HEK293 (cell line): ENCODE data around the gene PARD3.

Experiments
- HOXD13 ChIP-seq: sonication (generic); formaldehyde crosslinking; IDR thresholded peaks from 2 replicates; pipeline ENCODE4 v1.8.0; 2022; ENCODE audit warnings: missing genetic modification reagents, borderline replicate concordance
- KLF8 ChIP-seq: fragments of 450-650 bp; formaldehyde crosslinking; IDR thresholded peaks from 2 replicates; pipeline ENCODE4 v1.5.1; 2016; ENCODE audit warnings: missing biosample characterization, missing genetic modification characterization
- KLF9 ChIP-seq: fragments of 450-650 bp; formaldehyde crosslinking; IDR thresholded peaks from 2 replicates; pipeline ENCODE4 v1.5.1; 2016; ENCODE audit warnings: missing biosample characterization, missing genetic modification characterization, low read depth
- SP2 ChIP-seq: fragments of 450-650 bp; formaldehyde crosslinking; IDR thresholded peaks from 2 replicates; pipeline ENCODE4 v1.5.1; 2016; ENCODE audit warnings: missing biosample characterization, missing genetic modification characterization
- TCF7L2 ChIP-seq: IDR thresholded peaks from 2 replicates; pipeline ENCODE4 v1.6.1; 2011; ENCODE audit warnings: low read depth, mild to moderate bottlenecking, inconsistent platforms, low read length, moderate library complexity, borderline replicate concordance
- TRIM28 ChIP-seq: IDR thresholded peaks from 2 replicates; pipeline ENCODE4 v1.6.1; 2011; ENCODE audit warnings: low read length, control low read depth, borderline replicate concordance
- ZBTB8A ChIP-seq: fragments of 450-650 bp; formaldehyde crosslinking; IDR thresholded peaks from 2 replicates; pipeline ENCODE4 v1.5.1; 2016; ENCODE audit warnings: missing biosample characterization, missing genetic modification characterization
- ZIC2 ChIP-seq: fragments of 450-650 bp; formaldehyde crosslinking; IDR thresholded peaks from 2 replicates; pipeline ENCODE4 v1.5.1; 2016; ENCODE audit warnings: missing biosample characterization, missing genetic modification characterization
- ZNF114 ChIP-seq: fragments of 450-650 bp; formaldehyde crosslinking; IDR thresholded peaks from 2 replicates; pipeline ENCODE4 v1.5.0; 2017; ENCODE audit warnings: missing biosample characterization, missing genetic modification characterization
- ZNF155 ChIP-seq: fragments of 450-650 bp; formaldehyde crosslinking; IDR thresholded peaks from 2 replicates; pipeline ENCODE4 v1.5.1; 2016; ENCODE audit warnings: missing biosample characterization, missing genetic modification characterization
- ZNF16 ChIP-seq: fragments of 450-650 bp; formaldehyde crosslinking; IDR thresholded peaks from 2 replicates; pipeline ENCODE4 v1.5.1; 2016; ENCODE audit warnings: low read depth, missing biosample characterization, missing genetic modification characterization
- ZNF214 ChIP-seq: fragments of 450-650 bp; formaldehyde crosslinking; IDR thresholded peaks from 2 replicates; pipeline ENCODE4 v1.5.1; 2017; ENCODE audit warnings: missing biosample characterization, mild to moderate bottlenecking, missing genetic modification characterization, borderline replicate concordance
- ZNF354C ChIP-seq: fragments of 450-650 bp; formaldehyde crosslinking; IDR thresholded peaks from 2 replicates; pipeline ENCODE4 v1.5.1; 2016; ENCODE audit warnings: missing biosample characterization, missing genetic modification characterization, low read depth, borderline replicate concordance
- ZNF423 ChIP-seq: fragments of 450-650 bp; formaldehyde crosslinking; IDR thresholded peaks from 2 replicates; pipeline ENCODE4 v1.5.1; 2016; ENCODE audit warnings: missing biosample characterization, missing genetic modification characterization
- ZNF433 ChIP-seq: fragments of 450-650 bp; formaldehyde crosslinking; IDR thresholded peaks from 2 replicates; pipeline ENCODE4 v1.5.1; 2016; ENCODE audit warnings: missing biosample characterization, missing genetic modification characterization, low read depth
- ZNF529 ChIP-seq: fragments of 450-650 bp; formaldehyde crosslinking; IDR thresholded peaks from 2 replicates; pipeline ENCODE4 v1.5.1; 2017; ENCODE audit warnings: missing genetic modification characterization, missing biosample characterization; ENCODE audit not compliant: insufficient replicate concordance
- ZNF548 ChIP-seq: fragments of 450-650 bp; formaldehyde crosslinking; IDR thresholded peaks from 2 replicates; pipeline ENCODE4 v1.5.1; 2016; ENCODE audit warnings: missing biosample characterization, missing genetic modification characterization
- ZNF585B ChIP-seq: fragments of 450-650 bp; formaldehyde crosslinking; IDR thresholded peaks from 2 replicates; pipeline ENCODE4 v1.5.1; 2016; ENCODE audit warnings: missing biosample characterization, missing genetic modification characterization
- ZNF600 ChIP-seq: fragments of 450-650 bp; formaldehyde crosslinking; IDR thresholded peaks from 2 replicates; pipeline ENCODE4 v1.5.1; 2016; ENCODE audit warnings: missing biosample characterization, missing genetic modification characterization
- ZNF837 ChIP-seq: fragments of 450-650 bp; formaldehyde crosslinking; IDR thresholded peaks from 2 replicates; pipeline ENCODE4 v1.5.1; 2016; ENCODE audit warnings: missing biosample characterization, missing genetic modification characterization
- TF ChIP-seq, protein P1 (sequence below): fragments of 450-650 bp; formaldehyde crosslinking; IDR thresholded peaks from 2 replicates; pipeline ENCODE4 v1.5.1; 2016; ENCODE audit warnings: missing biosample characterization, missing genetic modification characterization, low read depth
- TF ChIP-seq, protein P2 (sequence below): fragments of 450-650 bp; formaldehyde crosslinking; IDR thresholded peaks from 2 replicates; pipeline ENCODE4 v1.5.1; 2016; ENCODE audit warnings: missing biosample characterization, missing genetic modification characterization
- TF ChIP-seq, protein P3 (sequence below): fragments of 450-650 bp; formaldehyde crosslinking; IDR thresholded peaks from 2 replicates; pipeline ENCODE4 v1.5.1; 2016; ENCODE audit warnings: missing biosample characterization, missing genetic modification characterization
- TF ChIP-seq, protein P4 (sequence below): fragments of 450-650 bp; formaldehyde crosslinking; IDR thresholded peaks from 2 replicates; pipeline ENCODE4 v1.5.1; 2017; ENCODE audit warnings: missing biosample characterization, missing genetic modification characterization
- TF ChIP-seq, protein P5 (sequence below): fragments of 450-650 bp; formaldehyde crosslinking; IDR thresholded peaks from 2 replicates; pipeline ENCODE4 v1.5.1; 2016; ENCODE audit warnings: missing biosample characterization, missing genetic modification characterization

Gene PARD3

DNA sequence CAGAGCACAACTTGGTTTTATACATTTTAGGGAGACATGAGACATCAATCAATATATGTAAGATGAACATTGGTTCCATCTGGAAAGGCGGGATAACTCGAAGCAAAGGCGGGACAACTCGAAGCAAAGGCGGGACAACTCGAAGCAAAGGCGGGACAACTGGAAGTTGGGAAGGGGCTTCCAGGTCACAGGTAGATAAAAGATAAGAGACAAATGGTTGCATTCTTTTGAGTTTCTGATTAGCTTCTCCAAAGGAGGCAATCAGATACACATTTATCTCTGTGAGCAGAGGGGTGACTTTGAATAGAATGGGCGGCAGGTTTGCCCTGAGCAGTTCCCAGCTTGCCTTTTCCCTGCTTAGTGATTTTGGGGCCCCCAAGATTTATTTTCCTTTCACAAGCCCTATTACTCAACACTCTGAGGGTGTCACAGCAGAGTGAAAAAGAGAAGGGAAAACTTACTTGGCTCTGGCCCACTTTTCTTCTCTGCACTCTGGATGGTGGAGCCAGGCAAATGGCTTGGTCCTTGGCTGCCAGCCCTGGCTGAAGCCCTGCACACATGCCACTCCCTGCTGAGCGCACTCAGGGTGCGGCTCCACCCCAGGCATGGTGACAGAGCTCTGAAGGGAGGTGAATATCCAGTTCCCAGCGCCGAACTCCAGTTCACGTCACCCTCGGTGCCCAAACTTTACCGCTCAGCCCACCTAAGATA, 46.7 kb downstream of the PARD3 start (continued):
- TF ChIP-seq ZBTB8A (tag by site-specific recombination): peak; percentile 71; the same call in 1 of the 2 replicates
- TF ChIP-seq ZNF354C: no peak
- no peak for TF ChIP-seq HOXD13 (CRISPR knock-in tag)
- TF ChIP-seq ZNF600 (tag by site-specific recombination): peak; percentile 78
- TF ChIP-seq ZNF585B (tag by site-specific recombination): no peak
- TF ChIP-seq ZNF214 (tag by site-specific recombination): no peak
- no peak for TF ChIP-seq ZNF548 (tag by site-specific recombination)
- TF ChIP-seq ZNF423 (tag by site-specific recombination): peak; percentile 92
- no peak for TF ChIP-seq TCF7L2
- no peak for TF ChIP-seq ZNF529
- TF ChIP-seq, protein P1, sequence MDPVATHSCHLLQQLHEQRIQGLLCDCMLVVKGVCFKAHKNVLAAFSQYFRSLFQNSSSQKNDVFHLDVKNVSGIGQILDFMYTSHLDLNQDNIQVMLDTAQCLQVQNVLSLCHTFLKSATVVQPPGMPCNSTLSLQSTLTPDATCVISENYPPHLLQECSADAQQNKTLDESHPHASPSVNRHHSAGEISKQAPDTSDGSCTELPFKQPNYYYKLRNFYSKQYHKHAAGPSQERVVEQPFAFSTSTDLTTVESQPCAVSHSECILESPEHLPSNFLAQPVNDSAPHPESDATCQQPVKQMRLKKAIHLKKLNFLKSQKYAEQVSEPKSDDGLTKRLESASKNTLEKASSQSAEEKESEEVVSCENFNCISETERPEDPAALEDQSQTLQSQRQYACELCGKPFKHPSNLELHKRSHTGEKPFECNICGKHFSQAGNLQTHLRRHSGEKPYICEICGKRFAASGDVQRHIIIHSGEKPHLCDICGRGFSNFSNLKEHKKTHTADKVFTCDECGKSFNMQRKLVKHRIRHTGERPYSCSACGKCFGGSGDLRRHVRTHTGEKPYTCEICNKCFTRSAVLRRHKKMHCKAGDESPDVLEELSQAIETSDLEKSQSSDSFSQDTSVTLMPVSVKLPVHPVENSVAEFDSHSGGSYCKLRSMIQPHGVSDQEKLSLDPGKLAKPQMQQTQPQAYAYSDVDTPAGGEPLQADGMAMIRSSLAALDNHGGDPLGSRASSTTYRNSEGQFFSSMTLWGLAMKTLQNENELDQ (tag by site-specific recombination): no peak
- peak; percentile 71 for TF ChIP-seq ZIC2 (tag by site-specific recombination)
- TF ChIP-seq KLF8 (tag by site-specific recombination): no peak
- TF ChIP-seq, protein P2, sequence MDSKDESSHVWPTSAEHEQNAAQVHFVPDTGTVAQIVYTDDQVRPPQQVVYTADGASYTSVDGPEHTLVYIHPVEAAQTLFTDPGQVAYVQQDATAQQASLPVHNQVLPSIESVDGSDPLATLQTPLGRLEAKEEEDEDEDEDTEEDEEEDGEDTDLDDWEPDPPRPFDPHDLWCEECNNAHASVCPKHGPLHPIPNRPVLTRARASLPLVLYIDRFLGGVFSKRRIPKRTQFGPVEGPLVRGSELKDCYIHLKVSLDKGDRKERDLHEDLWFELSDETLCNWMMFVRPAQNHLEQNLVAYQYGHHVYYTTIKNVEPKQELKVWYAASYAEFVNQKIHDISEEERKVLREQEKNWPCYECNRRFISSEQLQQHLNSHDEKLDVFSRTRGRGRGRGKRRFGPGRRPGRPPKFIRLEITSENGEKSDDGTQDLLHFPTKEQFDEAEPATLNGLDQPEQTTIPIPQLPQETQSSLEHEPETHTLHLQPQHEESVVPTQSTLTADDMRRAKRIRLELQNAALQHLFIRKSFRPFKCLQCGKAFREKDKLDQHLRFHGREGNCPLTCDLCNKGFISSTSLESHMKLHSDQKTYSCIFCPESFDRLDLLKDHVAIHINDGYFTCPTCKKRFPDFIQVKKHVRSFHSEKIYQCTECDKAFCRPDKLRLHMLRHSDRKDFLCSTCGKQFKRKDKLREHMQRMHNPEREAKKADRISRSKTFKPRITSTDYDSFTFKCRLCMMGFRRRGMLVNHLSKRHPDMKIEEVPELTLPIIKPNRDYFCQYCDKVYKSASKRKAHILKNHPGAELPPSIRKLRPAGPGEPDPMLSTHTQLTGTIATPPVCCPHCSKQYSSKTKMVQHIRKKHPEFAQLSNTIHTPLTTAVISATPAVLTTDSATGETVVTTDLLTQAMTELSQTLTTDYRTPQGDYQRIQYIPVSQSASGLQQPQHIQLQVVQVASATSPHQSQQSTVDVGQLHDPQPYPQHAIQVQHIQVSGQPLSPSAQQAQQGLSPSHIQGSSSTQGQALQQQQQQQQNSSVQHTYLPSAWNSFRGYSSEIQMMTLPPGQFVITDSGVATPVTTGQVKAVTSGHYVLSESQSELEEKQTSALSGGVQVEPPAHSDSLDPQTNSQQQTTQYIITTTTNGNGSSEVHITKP (tag by site-specific recombination): peak; percentile 86
- TF ChIP-seq ZNF114: no peak
- TF ChIP-seq ZNF837 (tag by site-specific recombination): no peak
- no peak for TF ChIP-seq KLF9 (tag by site-specific recombination)
- TF ChIP-seq, protein P3, sequence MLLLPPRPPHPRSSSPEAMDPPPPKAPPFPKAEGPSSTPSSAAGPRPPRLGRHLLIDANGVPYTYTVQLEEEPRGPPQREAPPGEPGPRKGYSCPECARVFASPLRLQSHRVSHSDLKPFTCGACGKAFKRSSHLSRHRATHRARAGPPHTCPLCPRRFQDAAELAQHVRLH (tag by site-specific recombination): no peak
- TF ChIP-seq, protein P4, sequence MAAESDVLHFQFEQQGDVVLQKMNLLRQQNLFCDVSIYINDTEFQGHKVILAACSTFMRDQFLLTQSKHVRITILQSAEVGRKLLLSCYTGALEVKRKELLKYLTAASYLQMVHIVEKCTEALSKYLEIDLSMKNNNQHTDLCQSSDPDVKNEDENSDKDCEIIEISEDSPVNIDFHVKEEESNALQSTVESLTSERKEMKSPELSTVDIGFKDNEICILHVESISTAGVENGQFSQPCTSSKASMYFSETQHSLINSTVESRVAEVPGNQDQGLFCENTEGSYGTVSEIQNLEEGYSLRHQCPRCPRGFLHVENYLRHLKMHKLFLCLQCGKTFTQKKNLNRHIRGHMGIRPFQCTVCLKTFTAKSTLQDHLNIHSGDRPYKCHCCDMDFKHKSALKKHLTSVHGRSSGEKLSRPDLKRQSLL (tag by site-specific recombination): peak; percentile 89; the same call in 1 of the 2 replicates
- TF ChIP-seq ZNF433 (tag by site-specific recombination): no peak
- no peak for TF ChIP-seq ZNF155 (tag by site-specific recombination)
- no peak for TF ChIP-seq TRIM28
- no peak for TF ChIP-seq ZNF16 (tag by site-specific recombination)
- TF ChIP-seq, protein P5, sequence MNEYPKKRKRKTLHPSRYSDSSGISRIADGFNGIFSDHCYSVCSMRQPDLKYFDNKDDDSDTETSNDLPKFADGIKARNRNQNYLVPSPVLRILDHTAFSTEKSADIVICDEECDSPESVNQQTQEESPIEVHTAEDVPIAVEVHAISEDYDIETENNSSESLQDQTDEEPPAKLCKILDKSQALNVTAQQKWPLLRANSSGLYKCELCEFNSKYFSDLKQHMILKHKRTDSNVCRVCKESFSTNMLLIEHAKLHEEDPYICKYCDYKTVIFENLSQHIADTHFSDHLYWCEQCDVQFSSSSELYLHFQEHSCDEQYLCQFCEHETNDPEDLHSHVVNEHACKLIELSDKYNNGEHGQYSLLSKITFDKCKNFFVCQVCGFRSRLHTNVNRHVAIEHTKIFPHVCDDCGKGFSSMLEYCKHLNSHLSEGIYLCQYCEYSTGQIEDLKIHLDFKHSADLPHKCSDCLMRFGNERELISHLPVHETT (tag by site-specific recombination): no peak
- 0 out of 2 replicates have a peak, but pooled peaks have one; percentile 17 for TF ChIP-seq SP2
